Caco-2 (cell line): ENCODE results near the gene ADPGK. TPM values are rescaled to one million over a fixed set of nuclear protein-coding genes. Genes with fewer than 3 reads are reported as not detected.

Experiments
- BruUV-seq: library from RNA; stranded (reverse); fragments of 400-500 nt; replicated peaks from 2 replicates; lab custom pipeline; 2021; lab: Mats Ljungman, UMichigan
- CTCF ChIA-PET: fragments of 300-600 bp; sonication (Branson Sonifier 250); formaldehyde crosslinking; loops from one replicate; lab custom pipeline; 2022; ENCODE audit warnings: antibody characterized with exemption; lab: Charles Lee
- POLR2A ChIA-PET: fragments of 300-600 bp; sonication (Branson Sonifier 250); formaldehyde crosslinking; loops from one replicate; lab custom pipeline; 2022; ENCODE audit warnings: antibody characterized with exemption; lab: Charles Lee
- DNase-seq, 2 experiments: peaks; one replicate each; pipeline versions ENCODE4 v3.0.0 to v3.0.0-alpha.2; 2020 to 2022
- H3K27me3 ChIP-seq: replicated peaks from 2 replicates; pipeline ENCODE4 v1.6.0; 2011; ENCODE audit warnings: low read length; ENCODE audit not compliant: control insufficient read depth, insufficient read depth
- H3K36me3 ChIP-seq: 2 replicates; pipeline ENCODE4 v1.5.1; 2011; ENCODE audit warnings: low read length; ENCODE audit not compliant: control insufficient read depth, insufficient read depth
- H3K4me1 ChIP-seq: fragments of 250-450 bp; sonication (Bioruptor Pico); 2 replicates; pipeline ENCODE4 v1.5.1; 2020; ENCODE audit warnings: mild to moderate bottlenecking
- H3K4me3 ChIP-seq: 2 replicates; pipeline ENCODE4 v1.5.1; 2011; ENCODE audit warnings: low read depth, mild to moderate bottlenecking, control low read depth, low read length
- H3K9me3 ChIP-seq: fragments of 250-450 bp; sonication (Bioruptor Pico); 2 replicates; pipeline ENCODE4 v1.5.1; 2020; ENCODE audit warnings: mild to moderate bottlenecking, moderate library complexity
- H3K27ac Mint-ChIP-seq: one replicate; pipeline ENCODE4 v1.8.0; 2022; ENCODE audit warnings: mixed read lengths; ENCODE audit not compliant: unreplicated experiment
- H3K27me3 Mint-ChIP-seq: one replicate; pipeline ENCODE4 v1.8.0; 2022; ENCODE audit warnings: mixed read lengths; ENCODE audit not compliant: insufficient read depth, unreplicated experiment
- H3K36me3 Mint-ChIP-seq: one replicate; pipeline ENCODE4 v1.8.0; 2022; ENCODE audit warnings: mild to moderate bottlenecking, mixed read lengths; ENCODE audit not compliant: insufficient read depth, unreplicated experiment
- H3K4me1 Mint-ChIP-seq: one replicate; pipeline ENCODE4 v1.8.0; 2022; ENCODE audit warnings: low read depth, mixed read lengths; ENCODE audit not compliant: unreplicated experiment
- H3K4me3 Mint-ChIP-seq: one replicate; pipeline ENCODE4 v1.8.0; 2022; ENCODE audit warnings: mild to moderate bottlenecking, moderate library complexity, mixed read lengths; ENCODE audit not compliant: unreplicated experiment
- H3K9me3 Mint-ChIP-seq: one replicate; pipeline ENCODE4 v1.8.0; 2022; ENCODE audit warnings: mixed read lengths; ENCODE audit not compliant: unreplicated experiment
- CTCF ChIP-seq, 2 experiments: fragments of 200-600 bp in 1 of 2; IDR thresholded peaks; 1 replicate in 1 of 2; 2 replicates in 1 of 2; pipeline versions ENCODE4 v1.5.1 to v1.8.0; 2011 to 2022; ENCODE audit warnings: antibody characterized with exemption in 1 of 2, control low read depth in 1 of 2, inconsistent platforms in 1 of 2, low read depth in 1 of 2, low read length in 1 of 2, mild to moderate bottlenecking in 1 of 2, moderate library complexity in 1 of 2; ENCODE audit not compliant: insufficient read depth in 1 of 2, severe bottlenecking in 1 of 2, unreplicated experiment in 1 of 2
- intact Hi-C: fragments of 100-400 bp; cut with micrococcal nuclease; formaldehyde crosslinking; loops from one replicate; pipeline ENCODE4 v1.10.0; 2022; ENCODE audit not compliant: unreplicated experiment
- total RNA-seq: library from RNA; stranded (reverse); gene quantifications from 2 replicates; pipeline ENCODE4 v1.2.3, GENCODE V29; 2022

The ADPGK gene
- total RNA-seq, 1 experiment from 2014 or later = 55.6 TPM

GRCh38 chr15:72797338-72797689, 13.8 kb upstream of the ADPGK start:
- DNase-seq = no peak
- Mint-ChIP-seq H3K4me3 (peak overlapping the region; percentile 87), H3K9me3 (no peaks in the 10 kb centered on the region), H3K27ac (no peak overlapping the region), H3K27me3 (peaks cover 3% of the 10 kb centered on the region), H3K36me3 (no peaks in the 10 kb centered on the region), H3K4me1 (peaks cover 12% of the 10 kb centered on the region)
- ChIA-PET CTCF (interaction anchor here (1.3 kb wide), 1 partner anchor 75 kb away, joined by 3 read pairs; no protein-coding TSS in a partner anchor), POLR2A (no interaction called here)
- no peak for TF ChIP-seq CTCF (IDR thresholded peaks at IDR 0.05; ENCODE audit: insufficient read depth in 1 of 2, low read depth in 1 of 2, low read length in 1 of 2, severe bottlenecking in 1 of 2, unreplicated experiment in 1 of 2)
- Histone ChIP-seq H3K27me3 (no peaks in the 10 kb centered on the region), H3K4me1 (no peaks in the 10 kb centered on the region), H3K36me3 (no peaks in the 10 kb centered on the region), H3K9me3 (no peaks in the 10 kb centered on the region), H3K4me3 (peak overlapping the region; percentile 50)
- intact Hi-C loops = loop anchor here (2.0 kb wide), 1 partner anchor 283 kb away; no protein-coding TSS in a partner anchor
- BruUV-seq = no TSS peak

DNA sequence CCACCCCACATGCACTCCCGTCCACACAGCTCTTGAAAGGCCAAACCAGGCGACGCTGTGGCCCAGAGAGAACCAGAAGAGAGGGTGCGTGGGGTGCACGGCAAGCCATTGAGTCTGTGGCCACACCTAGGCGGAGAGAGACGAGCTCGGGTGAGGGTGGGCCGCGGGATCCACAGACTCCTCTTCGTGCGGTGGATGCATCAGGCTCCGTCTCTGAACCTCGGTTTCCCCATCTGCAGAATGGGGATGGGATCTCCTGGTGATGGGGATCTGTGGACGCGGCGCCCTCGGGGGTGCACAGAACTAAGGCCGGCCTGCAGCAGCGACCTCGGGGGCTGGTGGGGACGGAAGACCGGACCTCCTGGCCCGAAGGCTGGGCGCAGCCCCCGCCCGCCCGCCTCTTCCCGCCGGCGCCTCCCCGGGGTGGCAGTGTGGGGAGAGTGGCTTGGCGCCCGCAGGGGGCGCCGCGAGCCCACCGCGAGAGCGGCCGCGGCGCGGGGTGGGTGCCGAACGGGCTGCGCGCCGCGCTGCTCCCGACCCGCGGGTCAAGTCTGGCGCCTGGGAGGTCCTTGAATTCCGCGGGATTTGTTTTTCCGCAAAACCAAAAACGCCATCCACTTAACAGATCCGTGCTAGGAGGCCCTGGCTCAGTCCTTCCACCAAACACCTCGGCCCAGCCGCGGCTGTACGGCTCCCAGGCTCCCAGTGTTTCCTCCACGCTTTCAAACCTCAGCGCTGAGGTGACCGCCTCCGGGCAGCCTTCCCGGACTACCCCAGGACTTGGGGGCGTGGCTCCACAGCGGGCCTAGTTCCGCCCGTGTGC, 13.2 kb upstream of the ADPGK start:
- intact Hi-C loops = loop anchor here (2.0 kb wide), 1 partner anchor 284 kb away; no protein-coding TSS in a partner anchor
- Mint-ChIP-seq H3K4me1 (peaks cover 10% of the 10 kb centered on the region), H3K9me3 (no peaks in the 10 kb centered on the region), H3K4me3 (peak overlapping the region; percentile 87), H3K27me3 (no peaks in the 10 kb centered on the region), H3K27ac (no peak overlapping the region), H3K36me3 (no peaks in the 10 kb centered on the region)
- no TSS peak for BruUV-seq
- DNase-seq = peak; percentile 58 to 63
- Histone ChIP-seq H3K27me3 (no peaks in the 10 kb centered on the region), H3K4me3 (peak overlapping the region; percentile 50), H3K4me1 (no peaks in the 10 kb centered on the region), H3K9me3 (peaks cover 3% of the 10 kb centered on the region; the same call in 1 of the 2 replicates), H3K36me3 (no peaks in the 10 kb centered on the region)
- ChIA-PET POLR2A (no interaction called here), CTCF (interaction anchor here (1.3 kb wide), 1 partner anchor 75 kb away, joined by 3 read pairs; no protein-coding TSS in a partner anchor)
- TF ChIP-seq CTCF (IDR thresholded peaks at IDR 0.05; ENCODE audit: insufficient read depth in 1 of 2, low read depth in 1 of 2, low read length in 1 of 2, severe bottlenecking in 1 of 2, unreplicated experiment in 1 of 2) = peak; percentile 39 to 51

DNA sequence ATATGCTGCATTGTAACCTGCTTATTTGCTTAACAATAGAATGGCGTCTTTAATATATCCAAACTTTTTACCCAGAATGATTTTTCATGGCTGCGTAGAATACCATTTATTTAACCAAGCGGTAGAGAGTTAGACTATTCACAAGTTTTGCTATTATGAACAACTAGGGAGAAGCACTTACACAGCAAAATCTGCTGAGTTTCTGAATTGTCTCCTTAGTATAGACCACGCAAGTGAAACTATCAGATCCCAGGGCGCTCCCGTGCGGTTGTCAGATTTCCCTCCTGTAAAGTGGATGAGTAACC, 12.6 kb upstream of the ADPGK start:
- no TSS peak for BruUV-seq
- intact Hi-C loops = loop anchor here (2.0 kb wide), 1 partner anchor 285 kb away; no protein-coding TSS in a partner anchor
- Mint-ChIP-seq H3K4me1 (peaks cover 4% of the 10 kb centered on the region), H3K27me3 (no peaks in the 10 kb centered on the region), H3K36me3 (no peaks in the 10 kb centered on the region), H3K9me3 (no peaks in the 10 kb centered on the region), H3K4me3 (peak overlapping the region; percentile 87), H3K27ac (no peak overlapping the region)
- TF ChIP-seq CTCF (IDR thresholded peaks at IDR 0.05; ENCODE audit: insufficient read depth in 1 of 2, low read depth in 1 of 2, low read length in 1 of 2, severe bottlenecking in 1 of 2, unreplicated experiment in 1 of 2) = no peak
- ChIA-PET POLR2A (no interaction called here), CTCF (interaction anchor here (1.3 kb wide), 1 partner anchor 74 kb away, joined by 3 read pairs; no protein-coding TSS in a partner anchor)
- Histone ChIP-seq H3K4me3 (no peak overlapping the region; the same call in 1 of the 2 replicates), H3K27me3 (no peaks in the 10 kb centered on the region), H3K9me3 (peaks cover 4% of the 10 kb centered on the region; the same call in 1 of the 2 replicates), H3K36me3 (no peaks in the 10 kb centered on the region), H3K4me1 (no peaks in the 10 kb centered on the region)
- DNase-seq = peak in 1 of 2 experiments; percentile 9
